HEK293 (cell line): Measurements from ENCODE around the gene HINT2.

ENCODE experiments used
- BCL6B ChIP-seq: fragments of 450-650 bp; formaldehyde crosslinking; IDR thresholded peaks from 2 replicates; pipeline ENCODE4 v1.5.1; 2017; ENCODE audit warnings: missing biosample characterization, missing genetic modification characterization
- KLF16 ChIP-seq: fragments of 450-650 bp; formaldehyde crosslinking; IDR thresholded peaks from 2 replicates; pipeline ENCODE4 v1.5.1; 2017; ENCODE audit warnings: missing biosample characterization, missing genetic modification characterization
- KLF17 ChIP-seq: fragments of 450-650 bp; formaldehyde crosslinking; IDR thresholded peaks from 2 replicates; pipeline ENCODE4 v1.5.1; 2016; ENCODE audit warnings: missing biosample characterization, missing genetic modification characterization
- MEIS1 ChIP-seq: sonication (generic); formaldehyde crosslinking; IDR thresholded peaks from 2 replicates; pipeline ENCODE4 v1.8.1; 2022; ENCODE audit warnings: missing genetic modification reagents, mild to moderate bottlenecking, borderline replicate concordance
- REST ChIP-seq: fragments of 450-650 bp; formaldehyde crosslinking; IDR thresholded peaks from 2 replicates; pipeline ENCODE4 v1.5.1; 2016; ENCODE audit warnings: missing biosample characterization, missing genetic modification characterization
- SCRT1 ChIP-seq: fragments of 450-650 bp; formaldehyde crosslinking; IDR thresholded peaks from 2 replicates; pipeline ENCODE4 v1.5.1; 2016; ENCODE audit warnings: missing biosample characterization, missing genetic modification characterization, borderline replicate concordance
- SP3 ChIP-seq: fragments of 450-650 bp; formaldehyde crosslinking; IDR thresholded peaks from 2 replicates; pipeline ENCODE4 v1.5.1; 2016; ENCODE audit warnings: missing biosample characterization, missing genetic modification characterization
- ZBTB8A ChIP-seq: fragments of 450-650 bp; formaldehyde crosslinking; IDR thresholded peaks from 2 replicates; pipeline ENCODE4 v1.5.1; 2016; ENCODE audit warnings: missing biosample characterization, missing genetic modification characterization
- ZFP41 ChIP-seq: fragments of 450-650 bp; formaldehyde crosslinking; IDR thresholded peaks from 2 replicates; pipeline ENCODE4 v1.5.1; 2016; ENCODE audit warnings: missing biosample characterization, missing genetic modification characterization, borderline replicate concordance
- ZNF146 ChIP-seq: fragments of 450-650 bp; formaldehyde crosslinking; IDR thresholded peaks from 2 replicates; pipeline ENCODE4 v1.5.1; 2016; ENCODE audit warnings: missing biosample characterization, missing genetic modification characterization
- ZNF155 ChIP-seq: fragments of 450-650 bp; formaldehyde crosslinking; IDR thresholded peaks from 2 replicates; pipeline ENCODE4 v1.5.1; 2016; ENCODE audit warnings: missing biosample characterization, missing genetic modification characterization
- ZNF175 ChIP-seq: fragments of 450-650 bp; formaldehyde crosslinking; IDR thresholded peaks from 2 replicates; pipeline ENCODE4 v1.5.1; 2016; ENCODE audit warnings: missing biosample characterization, missing genetic modification characterization
- ZNF211 ChIP-seq: fragments of 450-650 bp; formaldehyde crosslinking; IDR thresholded peaks from 2 replicates; pipeline ENCODE4 v1.5.1; 2016; ENCODE audit warnings: low read depth, missing biosample characterization, missing genetic modification characterization
- ZNF239 ChIP-seq: fragments of 450-650 bp; formaldehyde crosslinking; IDR thresholded peaks from 2 replicates; pipeline ENCODE4 v1.5.1; 2016; ENCODE audit warnings: missing biosample characterization, missing genetic modification characterization
- ZNF24 ChIP-seq: fragments of 450-650 bp; formaldehyde crosslinking; IDR thresholded peaks from 2 replicates; pipeline ENCODE4 v1.5.1; 2016; ENCODE audit warnings: missing biosample characterization, missing genetic modification characterization
- ZNF362 ChIP-seq: fragments of 450-650 bp; formaldehyde crosslinking; IDR thresholded peaks from 2 replicates; pipeline ENCODE4 v1.5.1; 2016; ENCODE audit warnings: missing biosample characterization, missing genetic modification characterization
- ZNF37A ChIP-seq: fragments of 450-650 bp; IDR thresholded peaks from 2 replicates; pipeline ENCODE4 v1.5.1; 2018; ENCODE audit warnings: missing biosample characterization, missing genetic modification characterization
- ZNF426 ChIP-seq: fragments of 450-650 bp; formaldehyde crosslinking; IDR thresholded peaks from 2 replicates; pipeline ENCODE4 v1.5.1; 2017; ENCODE audit warnings: missing biosample characterization, missing genetic modification characterization, mild to moderate bottlenecking, inconsistent platforms, moderate library complexity
- ZNF433 ChIP-seq: fragments of 450-650 bp; formaldehyde crosslinking; IDR thresholded peaks from 2 replicates; pipeline ENCODE4 v1.5.1; 2016; ENCODE audit warnings: missing biosample characterization, missing genetic modification characterization, low read depth
- ZNF473 ChIP-seq: fragments of 450-650 bp; formaldehyde crosslinking; IDR thresholded peaks from 2 replicates; pipeline ENCODE4 v1.5.1; 2017; ENCODE audit warnings: missing biosample characterization, missing genetic modification characterization
- ZNF514 ChIP-seq: fragments of 450-650 bp; formaldehyde crosslinking; IDR thresholded peaks from 2 replicates; pipeline ENCODE4 v1.5.1; 2016; ENCODE audit warnings: missing biosample characterization, missing genetic modification characterization
- ZNF521 ChIP-seq: fragments of 450-650 bp; formaldehyde crosslinking; IDR thresholded peaks from 2 replicates; pipeline ENCODE4 v1.5.1; 2017; ENCODE audit warnings: missing biosample characterization, mild to moderate bottlenecking, missing genetic modification characterization
- ZNF558 ChIP-seq: fragments of 450-650 bp; formaldehyde crosslinking; IDR thresholded peaks from 2 replicates; pipeline ENCODE4 v1.5.1; 2016; ENCODE audit warnings: missing biosample characterization, missing genetic modification characterization
- ZNF561 ChIP-seq: fragments of 450-650 bp; IDR thresholded peaks from 2 replicates; pipeline ENCODE4 v1.5.1; 2018; ENCODE audit warnings: missing biosample characterization, missing genetic modification characterization, borderline replicate concordance
- ZNF580 ChIP-seq: fragments of 450-650 bp; formaldehyde crosslinking; IDR thresholded peaks from 2 replicates; pipeline ENCODE4 v1.5.1; 2016; ENCODE audit warnings: missing biosample characterization, missing genetic modification characterization
- ZNF624 ChIP-seq: fragments of 450-650 bp; formaldehyde crosslinking; IDR thresholded peaks from 2 replicates; pipeline ENCODE4 v1.5.1; 2017; ENCODE audit warnings: missing biosample characterization, missing genetic modification characterization
- ZNF777 ChIP-seq: fragments of 450-650 bp; formaldehyde crosslinking; IDR thresholded peaks from 2 replicates; pipeline ENCODE4 v1.5.1; 2017; ENCODE audit warnings: missing biosample characterization, missing genetic modification characterization, borderline replicate concordance
- ZNF791 ChIP-seq: fragments of 450-650 bp; formaldehyde crosslinking; IDR thresholded peaks from 2 replicates; pipeline ENCODE4 v1.5.1; 2016; ENCODE audit warnings: missing biosample characterization, missing genetic modification characterization
- ZNF830 ChIP-seq: fragments of 450-650 bp; IDR thresholded peaks from 2 replicates; pipeline ENCODE4 v1.5.0; 2018; ENCODE audit warnings: missing biosample characterization, missing genetic modification characterization, low read depth, mild to moderate bottlenecking, moderate library complexity
- ZNF843 ChIP-seq: fragments of 450-650 bp; formaldehyde crosslinking; IDR thresholded peaks from 2 replicates; pipeline ENCODE4 v1.5.1; 2016; ENCODE audit warnings: missing biosample characterization, missing genetic modification characterization
- ZSCAN16 ChIP-seq: fragments of 450-650 bp; formaldehyde crosslinking; IDR thresholded peaks from 2 replicates; pipeline ENCODE4 v1.5.1; 2016; ENCODE audit warnings: missing biosample characterization, missing genetic modification characterization
- ZSCAN18 ChIP-seq: fragments of 450-650 bp; formaldehyde crosslinking; IDR thresholded peaks from 2 replicates; pipeline ENCODE4 v1.5.1; 2016; ENCODE audit warnings: missing biosample characterization, missing genetic modification characterization

Gene HINT2

GRCh38 chr9:35812025-35812602 lies 2.7 kb downstream of the HINT2 start, which contains the start of gene SPAG8 (continued):
- TF ChIP-seq ZNF521 (no peak), ZNF830 (tag by site-specific recombination) (no peak), SP3 (peak; percentile 64), ZNF37A (tag by site-specific recombination) (no peak), KLF17 (tag by site-specific recombination) (no peak; the same call in 1 of the 2 replicates), ZNF777 (tag by site-specific recombination) (no peak), ZBTB8A (peak; percentile 43; the same call in 1 of the 2 replicates), ZNF146 (tag by site-specific recombination) (no peak), SCRT1 (tag by site-specific recombination) (no peak), REST (no peak), ZSCAN16 (tag by site-specific recombination) (no peak), ZNF211 (tag by site-specific recombination) (no peak), ZNF155 (no peak), ZNF561 (tag by site-specific recombination) (0 out of 2 replicates have a peak, but pooled peaks have one; percentile 34), ZNF791 (tag by site-specific recombination) (no peak), KLF16 (tag by site-specific recombination) (peak; percentile 89), ZNF239 (tag by site-specific recombination) (no peak), MEIS1 (CRISPR knock-in tag) (no peak), ZNF514 (no peak), ZNF175 (tag by site-specific recombination) (no peak), ZNF843 (no peak), ZNF433 (tag by site-specific recombination) (no peak), ZNF426 (tag by site-specific recombination) (no peak), ZFP41 (tag by site-specific recombination) (no peak), ZNF473 (tag by site-specific recombination) (no peak), BCL6B (no peak), ZNF558 (tag by site-specific recombination) (no peak), ZNF362 (tag by site-specific recombination) (no peak), ZNF24 (tag by site-specific recombination) (0 out of 2 replicates have a peak, but pooled peaks have one; percentile 42), ZNF580 (tag by site-specific recombination) (peak; percentile 75; the same call in 1 of the 2 replicates), ZSCAN18 (tag by site-specific recombination) (no peak), ZNF624 (no peak)
